Stimulated activated CD4-positive, alpha-beta T cell treated with anti-CD3 and anti-CD28 coated beads, Interleukin-2, amount 100 ng/mL, for 48 hours (primary cell): ENCODE measurements around the gene FAT1.

Source experiments
- DNase-seq, 2 donors: peaks; one replicate each; pipeline ENCODE4 v3.0.0-alpha.2; 2020

Gene FAT1

DNA sequence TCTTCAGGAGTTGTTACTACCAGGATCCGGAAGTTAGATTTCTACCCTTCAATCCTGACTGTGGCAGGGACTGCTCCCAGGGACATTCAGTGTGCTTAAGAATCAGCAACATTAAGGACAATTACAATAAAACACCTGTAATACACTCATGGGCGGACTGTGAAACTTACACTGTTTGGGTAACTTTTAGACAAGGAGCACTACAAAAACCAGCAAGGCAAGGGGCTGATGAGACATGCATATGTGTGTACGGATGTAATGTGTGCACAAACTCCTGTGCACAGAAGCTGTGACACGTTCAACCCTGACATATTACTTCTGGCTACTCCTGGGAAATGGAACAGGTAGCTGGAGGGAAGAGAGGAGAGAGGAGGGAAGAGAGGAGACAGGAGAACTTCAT is 75.8 kb downstream of the FAT1 start:
- DNase-seq = no peak

- DNase-seq = no peak
Measured at GRCh38 chr4:186644737-186645261, 78.9 kb downstream of the FAT1 start.

DNA sequence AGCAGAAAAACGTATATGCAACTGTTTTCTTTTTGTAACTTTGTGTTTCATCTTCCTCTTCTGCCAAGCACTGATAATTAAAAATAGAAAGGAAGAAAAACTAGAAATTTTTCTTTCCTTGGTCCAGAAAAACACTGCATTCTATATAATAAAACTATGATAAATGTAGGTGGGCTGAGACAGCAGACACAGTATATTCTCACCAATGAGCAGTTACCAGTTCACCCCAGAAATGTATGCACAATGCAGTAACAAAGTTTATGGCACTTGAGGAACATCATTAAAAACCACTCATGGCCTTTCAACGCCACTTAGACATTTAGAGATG is 79.4 kb downstream of the FAT1 start:
- DNase-seq = no peak

- no peak for DNase-seq
Measured at GRCh38 chr4:186643501-186644310, 80.0 kb downstream of the FAT1 start.

DNA sequence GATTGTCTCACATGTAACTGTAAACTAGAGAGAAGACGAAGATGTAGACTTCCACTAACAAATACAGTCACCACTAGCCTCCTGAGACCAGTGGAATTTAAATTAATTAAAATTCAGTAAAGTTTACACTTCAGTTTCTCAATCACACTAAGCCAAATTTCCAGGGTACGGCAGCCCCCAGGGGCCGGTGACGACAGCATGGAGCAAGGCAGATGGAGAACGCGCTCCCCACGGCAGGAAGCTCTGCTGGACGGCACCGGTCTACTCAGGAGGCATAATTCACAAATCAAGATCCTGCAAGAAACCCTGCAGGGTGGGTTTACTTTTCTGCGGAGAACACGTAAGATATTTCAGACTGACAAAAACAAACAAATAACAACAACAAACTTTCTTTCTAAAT is 80.7 kb downstream of the FAT1 start:
- no peak for DNase-seq

GRCh38 chr4:186642530-186642929 is 81.1 kb downstream of the FAT1 start:
- no peak for DNase-seq

GRCh38 chr4:186634591-186635128 is 89.0 kb downstream of the FAT1 start:
- DNase-seq = no peak

DNA sequence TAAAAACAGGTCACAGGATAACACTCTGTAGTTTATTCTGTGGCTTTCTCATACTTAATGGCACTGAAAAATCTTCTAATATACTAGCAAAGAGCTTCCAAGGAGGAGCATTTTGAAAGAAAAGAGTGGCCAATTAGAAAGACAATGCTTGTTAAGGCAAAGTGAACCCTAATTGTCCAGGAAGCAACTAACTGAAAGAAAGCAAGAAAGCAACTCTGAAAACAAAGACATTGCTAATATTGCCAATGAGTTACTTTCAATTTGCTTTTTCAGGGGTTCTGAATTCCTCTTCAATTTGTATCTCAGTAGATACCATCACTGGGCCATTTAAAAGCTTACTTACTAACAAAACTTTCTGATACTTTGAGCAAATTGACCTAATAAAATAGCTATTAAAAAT is 89.8 kb downstream of the FAT1 start:
- DNase-seq = no peak

DNA sequence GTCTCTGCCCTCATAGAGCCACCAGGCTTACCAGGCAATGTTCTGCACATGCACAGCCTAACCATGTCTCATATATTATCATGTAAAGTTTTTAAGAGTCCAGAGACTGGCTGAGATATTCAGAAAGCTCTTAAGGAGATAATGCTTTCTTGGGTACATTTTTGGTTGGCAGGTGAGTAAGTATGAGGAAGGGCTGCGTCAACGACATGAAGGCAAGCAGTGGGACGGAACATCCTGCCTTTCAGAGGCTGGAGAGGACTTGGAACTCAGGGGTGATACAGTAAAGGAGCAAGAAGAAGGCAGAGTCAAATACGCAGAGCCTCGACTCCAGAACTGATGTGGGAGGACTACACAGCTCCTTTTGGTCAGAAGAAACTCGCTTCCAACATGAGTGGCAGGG is 93.5 kb downstream of the FAT1 start:
- no peak for DNase-seq

DNA sequence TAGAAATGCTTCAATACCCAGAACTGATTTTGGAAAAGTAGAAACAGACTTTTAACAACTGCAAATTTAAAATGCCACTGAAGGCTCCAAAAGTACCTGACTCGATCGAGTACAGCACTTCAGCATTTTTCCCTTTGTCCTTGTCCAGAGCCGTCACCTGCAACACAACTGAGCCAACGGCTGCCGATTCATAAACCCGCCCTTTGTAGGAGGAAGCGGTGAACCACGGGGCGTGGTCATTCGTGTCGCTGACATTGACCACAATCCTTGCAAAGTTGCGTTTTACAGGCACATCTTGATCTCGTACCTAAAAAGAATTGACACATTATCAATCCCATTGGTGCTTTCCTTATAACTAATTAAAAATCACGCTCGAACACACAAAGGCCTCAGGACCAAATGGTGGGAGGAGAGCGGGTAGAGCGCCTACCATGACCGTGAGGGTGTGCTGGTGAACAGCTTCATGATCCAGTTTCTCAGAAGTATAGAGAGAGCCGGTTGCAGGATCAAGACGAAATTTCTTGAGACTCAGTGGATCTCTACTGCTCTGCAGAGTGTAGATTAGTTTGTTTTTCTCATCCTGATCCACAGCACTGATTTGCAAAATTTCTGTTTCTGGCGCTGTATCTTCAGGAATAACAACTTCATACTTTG is 95.5 kb downstream of the FAT1 start:
- DNase-seq = no peak

DNA sequence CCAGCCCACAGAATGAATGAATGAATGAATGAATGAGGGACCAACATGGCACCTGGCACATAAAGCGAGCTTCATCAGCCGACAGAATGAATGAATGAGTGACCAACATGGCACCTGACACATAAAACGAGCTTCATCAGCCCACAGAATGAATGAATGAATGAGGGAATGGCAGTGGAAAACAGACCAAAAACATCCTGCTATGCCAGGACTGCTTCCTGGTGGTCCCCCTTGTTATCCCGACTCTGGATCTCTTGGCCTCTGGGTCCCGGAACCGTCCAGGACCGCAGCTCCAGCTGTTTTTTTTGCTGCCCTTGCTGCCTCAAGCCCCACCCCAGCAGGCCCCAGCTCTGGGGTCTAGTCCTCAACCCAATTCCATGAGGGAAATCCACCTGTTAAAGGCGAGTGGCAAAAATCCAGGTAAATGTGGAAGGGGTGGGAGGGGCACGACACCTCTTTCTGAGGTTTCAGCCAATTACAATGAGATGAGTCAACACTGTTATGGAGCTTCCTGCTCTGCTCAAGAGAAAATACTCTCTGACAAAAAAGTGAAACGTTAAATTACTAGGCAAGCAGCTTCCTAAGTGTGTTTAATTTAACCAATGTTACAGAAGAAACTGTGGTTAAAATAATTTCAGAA is 96.3 kb downstream of the FAT1 start:
- DNase-seq = no peak

- no peak for DNase-seq
Measured at GRCh38 chr4:186624951-186625350, 98.7 kb downstream of the FAT1 start.

DNA sequence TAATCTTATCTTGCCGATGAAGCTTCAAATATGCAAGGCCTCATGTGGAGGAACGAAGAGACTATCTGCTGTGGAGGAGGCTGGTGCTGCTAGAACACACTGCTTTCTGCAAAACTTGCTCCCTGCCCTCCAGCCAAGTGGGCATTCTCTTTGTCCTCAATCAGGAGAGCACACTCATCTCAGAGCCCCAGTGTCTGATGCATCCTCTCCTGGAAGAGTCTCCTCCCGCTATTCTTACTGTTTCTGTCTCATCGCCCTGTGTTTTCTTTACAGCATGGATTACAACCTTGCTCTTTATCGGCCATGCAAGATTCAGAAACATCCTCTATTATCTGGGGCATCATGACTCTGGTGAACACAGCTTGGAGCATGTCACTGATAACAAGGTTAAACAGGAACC is 100.1 kb downstream of the FAT1 start:
- no peak for DNase-seq

GRCh38 chr4:186622788-186623464 is 100.7 kb downstream of the FAT1 start:
- no peak for DNase-seq

GRCh38 chr4:186621959-186622553 is 101.6 kb downstream of the FAT1 start:
- DNase-seq = no peak

DNA sequence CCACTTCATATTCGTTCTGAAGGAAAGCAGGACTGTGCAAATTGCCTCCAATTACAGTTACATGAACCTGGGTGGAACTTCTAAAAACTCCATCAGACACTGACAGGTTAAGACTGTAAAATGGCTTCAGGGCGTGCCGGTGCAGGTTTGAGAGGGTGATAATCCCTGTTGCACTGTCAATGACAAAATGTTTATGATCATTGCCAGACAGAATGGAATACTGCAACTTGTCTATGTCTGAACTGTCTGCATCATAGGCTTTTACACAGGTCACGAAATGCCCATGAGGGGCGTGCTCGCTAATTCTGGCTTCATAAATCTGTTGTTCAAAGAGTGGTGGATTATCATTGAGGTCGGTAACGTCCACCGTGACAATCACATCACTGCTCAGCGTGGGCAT is 104.6 kb downstream of the FAT1 start:
- no peak for DNase-seq

DNA sequence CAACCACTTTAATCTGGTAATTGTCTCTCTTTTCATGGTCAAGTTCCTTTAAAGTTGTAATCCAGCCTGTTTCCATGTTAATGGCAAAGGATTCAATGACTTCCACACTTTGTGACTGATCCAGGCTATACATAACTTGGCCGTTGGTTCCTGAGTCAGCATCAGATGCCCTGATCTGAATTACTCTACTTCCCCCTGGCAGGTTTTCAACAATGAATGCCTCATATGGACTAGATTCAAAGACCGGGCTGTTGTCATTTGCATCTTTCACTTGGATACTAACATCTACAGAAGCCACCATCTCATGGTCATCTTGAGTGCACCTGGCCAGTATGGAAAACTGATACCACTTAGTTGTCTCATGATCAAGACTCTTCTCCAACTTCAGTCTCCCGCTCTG is 105.7 kb downstream of the FAT1 start:
- DNase-seq = no peak

DNA sequence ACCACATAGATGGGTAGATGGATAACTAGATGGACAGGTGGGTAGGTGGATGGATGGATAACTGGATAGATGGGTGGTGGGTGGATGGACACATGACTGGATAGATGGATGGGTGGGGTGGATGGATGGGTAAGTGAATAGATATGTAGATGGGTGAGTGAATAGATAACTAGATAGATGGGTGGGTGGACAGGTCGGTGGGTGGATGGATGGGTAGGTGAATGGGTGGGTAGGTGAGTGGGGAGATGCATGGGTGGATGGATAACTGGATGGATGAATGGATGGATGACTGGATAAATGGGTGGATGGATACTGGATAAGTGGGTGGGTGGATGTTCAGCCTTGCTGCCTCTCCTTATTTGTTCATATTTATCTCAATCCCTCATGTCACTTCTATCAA is 116.2 kb downstream of the FAT1 start:
- DNase-seq = no peak

DNA sequence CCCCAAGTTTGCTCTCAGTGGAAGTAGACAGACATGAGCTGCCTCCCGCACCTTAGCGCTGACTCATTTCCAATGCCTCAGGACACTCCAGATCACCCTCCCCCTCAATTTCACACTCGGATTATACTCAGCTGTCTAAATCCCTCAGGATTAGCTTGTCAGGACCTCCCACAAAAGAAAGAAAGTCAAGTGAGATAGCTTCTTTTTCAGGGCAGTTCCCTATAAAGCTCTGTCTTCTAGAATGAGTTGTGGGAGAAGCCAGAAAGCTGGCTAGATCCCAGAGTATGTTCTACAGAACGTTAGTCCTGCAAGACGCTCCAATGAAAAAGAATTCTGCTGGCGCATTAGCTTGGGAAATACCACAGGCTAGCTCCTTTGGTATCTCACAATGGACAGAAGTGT is 117.1 kb downstream of the FAT1 start:
- DNase-seq = no peak

GRCh38 chr4:186605261-186605865 is 118.3 kb downstream of the FAT1 start:
- DNase-seq = no peak

GRCh38 chr4:186604124-186604807 is 119.4 kb downstream of the FAT1 start:
- DNase-seq = no peak

- DNase-seq = no peak
Measured at GRCh38 chr4:186602978-186603377, 120.7 kb downstream of the FAT1 start.
